Right ventricle myocardium superior (tissue), 1 donor: Measurements from ENCODE around the gene KRTAP10-10. TPM values are rescaled to one million over a fixed set of nuclear protein-coding genes. Genes with fewer than 3 reads are reported as not detected.
"Not testable (repeated sequence)": the region's sequence is repeated elsewhere in the genome, so short reads cannot be mapped to it uniquely, and the experiment has no call there.

Experiments used
- ATAC-seq: fragments of 200-7000 bp; cut with Tn5 transposase; one replicate; pipeline ENCODE4 v1.9.1; 2020; ENCODE audit warnings: mild to moderate bottlenecking; ENCODE audit not compliant: poor library complexity
- DNase-seq: peaks from one replicate; pipeline ENCODE4 v3.0.0-alpha.2; 2020
- intact Hi-C: fragments of 100-400 bp; cut with DNase I; formaldehyde crosslinking; loops from one replicate; pipeline ENCODE4 v1.11.2; 2022
- total RNA-seq: library from RNA; stranded (reverse); fragmentation: NEBNext Ultra II Directional; extraction: Animal tissue kit (Norgen Biotek cat#: 25700); gene quantifications from one replicate; pipeline ENCODE4 v1.2.1, GENCODE V29; 2021
- donor health status: DM: no; HTN: yes; CAD: no; lungs with severe emphysema.

Gene KRTAP10-10
- total RNA-seq, 1 donor from 2014 or later = not detected

- DNase-seq, ATAC-seq, intact Hi-C loops: not testable (repeated sequence)
These were observed 36.1 kb upstream of the KRTAP10-10 start for GRCh38 chr21:44601091-44601490.

GRCh38 chr21:44601596-44602462, 35.3 kb upstream of the KRTAP10-10 start:
- DNase-seq = no peak
- intact Hi-C loops = no loop called here
- ATAC-seq = no peak

- ATAC-seq (no peak), DNase-seq (no peak)
- intact Hi-C loops = no loop called here
These were observed 34.7 kb upstream of the KRTAP10-10 start for GRCh38 chr21:44602463-44602850.

- ATAC-seq = no peak
- DNase-seq = no peak
- intact Hi-C loops = no loop called here
These were observed 33.9 kb upstream of the KRTAP10-10 start for GRCh38 chr21:44603109-44603875.

- intact Hi-C loops = no loop called here
- DNase-seq = no peak
- ATAC-seq = no peak
These were observed 33.2 kb upstream of the KRTAP10-10 start for GRCh38 chr21:44603911-44604310.

GRCh38 chr21:44606495-44606894, 30.7 kb upstream of the KRTAP10-10 start:
- ATAC-seq (no peak), DNase-seq (no peak)
- intact Hi-C loops = no loop called here

GRCh38 chr21:44609193-44609592, 28.0 kb upstream of the KRTAP10-10 start:
- ATAC-seq (no peak), DNase-seq (no peak)
- intact Hi-C loops = no loop called here

- intact Hi-C loops, ATAC-seq, DNase-seq: not testable (repeated sequence)
These were observed 26.9 kb upstream of the KRTAP10-10 start for GRCh38 chr21:44610157-44610843.

- DNase-seq (no peak), ATAC-seq (no peak)
- intact Hi-C loops = no loop called here
These were observed 25.6 kb upstream of the KRTAP10-10 start for GRCh38 chr21:44611551-44611950.

GRCh38 chr21:44612029-44612486, 25.1 kb upstream of the KRTAP10-10 start, which contains the start of gene KRTAP10-8:
Gene KRTAP10-8 (plus strand): TSS chr21:44612079. CDS start chr21:44612101, 22 bp downstream.
- no peak for DNase-seq
- ATAC-seq = no peak
- intact Hi-C loops = no loop called here

- intact Hi-C loops = no loop called here
- ATAC-seq = no peak
- DNase-seq = no peak
These were observed 24.4 kb upstream of the KRTAP10-10 start for GRCh38 chr21:44612669-44613229.

- no peak for DNase-seq
- ATAC-seq = no peak
- intact Hi-C loops = no loop called here
These were observed 23.6 kb upstream of the KRTAP10-10 start for GRCh38 chr21:44613386-44614155.

GRCh38 chr21:44614161-44614631, 23.0 kb upstream of the KRTAP10-10 start:
- ATAC-seq = no peak
- intact Hi-C loops = no loop called here
- DNase-seq = no peak

GRCh38 chr21:44614961-44615391, 22.2 kb upstream of the KRTAP10-10 start:
- intact Hi-C loops = no loop called here
- ATAC-seq = no peak
- no peak for DNase-seq

GRCh38 chr21:44615466-44615865, 21.7 kb upstream of the KRTAP10-10 start:
- ATAC-seq = no peak
- no peak for DNase-seq
- intact Hi-C loops = no loop called here

- ATAC-seq = no peak
- DNase-seq = no peak
- intact Hi-C loops = no loop called here
These were observed 21.1 kb upstream of the KRTAP10-10 start for GRCh38 chr21:44615911-44616590.

GRCh38 chr21:44616591-44616926, 20.6 kb upstream of the KRTAP10-10 start:
- intact Hi-C loops = no loop called here
- ATAC-seq (no peak), DNase-seq (no peak)
